Activated naive CD4-positive, alpha-beta T cell treated with anti-CD3 and anti-CD28 coated beads for 36 hours (primary cell): Measurements from ENCODE around the gene ZNF609. TPM values are rescaled to one million over a fixed set of nuclear protein-coding genes. Genes with fewer than 3 reads are reported as not detected.
A peak's percentile ranks its signal among the peaks of the same experiment; 100 is the strongest.

Experiments used
- CTCF ChIA-PET: fragments of 350-600 bp; sonication (Branson Sonifier 250); formaldehyde crosslinking; loops from one replicate; lab custom pipeline; 2021; ENCODE audit warnings: antibody characterized with exemption; lab: Charles Lee
- DNase-seq: peaks from one replicate; pipeline ENCODE4 v3.0.0-alpha.2; 2020
- H3K27ac Mint-ChIP-seq: one replicate; pipeline ENCODE4 v1.8.0; 2021; ENCODE audit warnings: mild to moderate bottlenecking, mixed read lengths
- H3K27me3 Mint-ChIP-seq: one replicate; pipeline ENCODE4 v1.8.0; 2021; ENCODE audit warnings: low read depth, mixed read lengths
- H3K36me3 Mint-ChIP-seq: one replicate; pipeline ENCODE4 v1.8.0; 2021; ENCODE audit warnings: low read depth, mixed read lengths
- H3K4me1 Mint-ChIP-seq: one replicate; pipeline ENCODE4 v1.8.0; 2021; ENCODE audit warnings: low read depth, mixed read lengths
- H3K4me3 Mint-ChIP-seq: one replicate; pipeline ENCODE4 v1.8.0; 2021; ENCODE audit warnings: mild to moderate bottlenecking, moderate library complexity, mixed read lengths
- H3K9me3 Mint-ChIP-seq: one replicate; pipeline ENCODE4 v1.8.0; 2021; ENCODE audit warnings: mixed read lengths
- intact Hi-C: fragments of 100-400 bp; cut with micrococcal nuclease; formaldehyde crosslinking; loops from one replicate; pipeline ENCODE4 v1.15.1; 2023
- total RNA-seq, 2 experiments: library from RNA; stranded (reverse); gene quantifications; one replicate each; pipeline ENCODE4 v1.2.3, GENCODE V29; 2021

The ZNF609 gene
- total RNA-seq, 2 experiments from 2014 or later: 39.5 to 40.4 TPM

- CTCF ChIA-PET: interaction anchor here (0.8 to 1.6 kb wide), 2 partner anchors 8 to 223 kb away, joined by 4 to 7 read pairs; no protein-coding TSS in a partner anchor
- Mint-ChIP-seq H3K9me3 (no peaks in the 10 kb centered on the region), H3K4me3 (no peak overlapping the region), H3K36me3 (no peaks in the 10 kb centered on the region), H3K27ac (peak overlapping the region; percentile 53), H3K4me1 (peaks cover 44% of the 10 kb centered on the region), H3K27me3 (no peaks in the 10 kb centered on the region)
- intact Hi-C loops: loop anchor here (2.0 to 5.0 kb wide), 4 partner anchors 16 to 488 kb away; partner anchors contain the start of gene PPIB
- no peak for DNase-seq
Observed at GRCh38 chr15:64650552-64650951, 190.2 kb downstream of the ZNF609 start.

DNA sequence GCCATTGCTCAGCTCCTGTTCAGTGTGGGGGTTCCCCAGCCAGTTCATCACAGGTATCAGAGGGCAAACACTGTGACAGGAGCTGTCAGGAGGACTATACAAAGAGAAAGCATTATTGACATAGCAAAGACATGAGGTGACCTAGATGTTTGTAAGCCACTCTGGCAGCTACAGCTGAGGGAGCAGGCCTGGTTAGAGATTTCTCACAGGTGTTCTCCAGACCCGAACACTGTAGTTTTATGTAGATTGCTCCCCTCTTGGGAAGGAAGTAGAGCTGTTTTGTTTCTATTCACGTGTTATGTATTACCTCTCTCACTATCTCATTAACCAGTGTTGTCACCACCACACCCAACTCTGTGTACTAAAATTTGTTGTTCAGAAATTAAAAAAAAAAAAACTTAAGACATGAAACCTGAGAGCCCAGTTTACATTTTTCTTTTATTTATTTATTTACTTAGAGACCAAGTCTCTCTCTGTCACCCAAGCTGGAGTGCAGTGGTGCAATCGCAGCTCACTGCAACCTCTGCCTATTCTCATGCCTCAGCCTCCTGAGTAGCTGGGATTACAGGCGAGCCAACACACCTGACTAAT, 191.3 kb downstream of the ZNF609 start:
- Mint-ChIP-seq H3K36me3 (no peaks in the 10 kb centered on the region), H3K27me3 (no peaks in the 10 kb centered on the region), H3K4me1 (peaks cover 44% of the 10 kb centered on the region), H3K4me3 (peak overlapping the region; percentile 7), H3K9me3 (no peaks in the 10 kb centered on the region), H3K27ac (peak overlapping the region; percentile 78)
- intact Hi-C loops: loop anchor here (1.0 to 5.0 kb wide), 9 partner anchors 17 to 489 kb away; partner anchors contain the start of genes PPIB and TRIP4
- CTCF ChIA-PET: interaction anchor here (0.5 to 1.6 kb wide), 12 partner anchors 10 to 1165 kb away, joined by 3 to 7 read pairs (median 3); no protein-coding TSS in a partner anchor
- DNase-seq: peak; percentile 72

DNA sequence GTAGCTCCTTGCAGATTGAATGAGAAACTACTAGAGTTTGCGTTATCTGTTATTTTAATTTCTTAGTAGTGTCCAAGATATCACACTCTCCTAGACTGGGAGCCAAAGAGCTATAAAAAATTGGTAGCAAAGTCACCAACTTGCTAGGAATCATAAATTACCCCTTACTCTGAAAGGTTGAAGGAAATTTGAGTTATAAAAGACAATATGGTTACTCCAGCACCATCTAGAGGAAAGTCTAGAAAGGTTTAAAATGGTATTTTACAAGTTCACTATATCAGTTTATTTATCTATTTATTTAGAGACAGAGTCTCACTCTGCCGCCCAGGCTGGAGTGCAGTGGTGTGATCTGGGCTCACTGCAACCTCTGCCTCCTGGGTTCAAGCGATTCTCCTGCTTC, 193.4 kb downstream of the ZNF609 start:
- Mint-ChIP-seq H3K4me1 (peaks cover 36% of the 10 kb centered on the region), H3K4me3 (no peak overlapping the region), H3K9me3 (no peaks in the 10 kb centered on the region), H3K27me3 (no peaks in the 10 kb centered on the region), H3K27ac (no peak overlapping the region), H3K36me3 (peaks cover 2% of the 10 kb centered on the region)
- DNase-seq: no peak
- intact Hi-C loops: loop anchor here (2.0 to 5.0 kb wide), 3 partner anchors 121 to 446 kb away; no protein-coding TSS in a partner anchor
- CTCF ChIA-PET: interaction anchor here (0.5 to 2.0 kb wide), 24 partner anchors 9 to 505 kb away, joined by 3 to 13 read pairs (median 3); partner anchors contain the start of genes PCLAF and TRIP4

DNA sequence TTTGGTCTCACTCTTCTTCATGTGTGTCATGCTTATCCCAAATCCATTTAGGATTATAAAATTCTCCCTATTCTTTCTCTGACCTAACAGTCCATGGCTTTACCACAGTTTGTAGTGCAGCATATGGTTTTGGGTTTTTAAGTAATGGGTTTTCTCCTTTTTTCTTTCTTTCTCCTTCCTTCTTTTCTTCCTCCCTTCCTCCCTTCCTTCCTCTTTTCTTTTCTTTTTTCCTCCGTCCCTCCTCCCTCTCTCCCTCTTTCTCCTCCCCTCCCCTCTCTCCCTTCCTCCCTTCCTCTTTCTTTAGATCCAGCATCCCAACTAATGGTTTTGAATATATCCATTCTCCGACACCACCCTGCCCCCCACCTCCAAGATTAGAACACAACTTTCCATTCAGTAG, 196.1 kb downstream of the ZNF609 start:
- Mint-ChIP-seq H3K36me3 (peaks cover 2% of the 10 kb centered on the region), H3K27me3 (no peaks in the 10 kb centered on the region), H3K27ac (no peak overlapping the region), H3K4me1 (peaks cover 21% of the 10 kb centered on the region), H3K9me3 (no peaks in the 10 kb centered on the region), H3K4me3 (no peak overlapping the region)
- no peak for DNase-seq
- CTCF ChIA-PET: interaction anchor here (0.9 to 1.0 kb wide), 2 partner anchors 10 to 229 kb away, joined by 3 to 4 read pairs; no protein-coding TSS in a partner anchor
- intact Hi-C loops: no loop called here

GRCh38 chr15:64665179-64665578, 204.8 kb downstream of the ZNF609 start:
- intact Hi-C loops: no loop called here
- Mint-ChIP-seq H3K27ac (no peak overlapping the region), H3K9me3 (no peaks in the 10 kb centered on the region), H3K4me3 (no peak overlapping the region), H3K27me3 (no peaks in the 10 kb centered on the region), H3K36me3 (peaks cover 3% of the 10 kb centered on the region), H3K4me1 (peaks cover 11% of the 10 kb centered on the region)
- CTCF ChIA-PET: interaction anchor here (1.3 kb wide), 1 partner anchor 14 kb away, joined by 3 read pairs; no protein-coding TSS in a partner anchor
- no peak for DNase-seq

GRCh38 chr15:64667736-64668161, 207.4 kb downstream of the ZNF609 start:
- no peak overlapping the region for H3K4me3 Mint-ChIP-seq
- no peaks in the 10 kb centered on the region for H3K27me3 Mint-ChIP-seq
- CTCF ChIA-PET: no interaction called here
- peaks cover 3% of the 10 kb centered on the region for H3K36me3 Mint-ChIP-seq
- no peaks in the 10 kb centered on the region for H3K9me3 Mint-ChIP-seq
- peaks cover 9% of the 10 kb centered on the region for H3K4me1 Mint-ChIP-seq
- intact Hi-C loops: no loop called here
- no peak overlapping the region for H3K27ac Mint-ChIP-seq
- DNase-seq: no peak

DNA sequence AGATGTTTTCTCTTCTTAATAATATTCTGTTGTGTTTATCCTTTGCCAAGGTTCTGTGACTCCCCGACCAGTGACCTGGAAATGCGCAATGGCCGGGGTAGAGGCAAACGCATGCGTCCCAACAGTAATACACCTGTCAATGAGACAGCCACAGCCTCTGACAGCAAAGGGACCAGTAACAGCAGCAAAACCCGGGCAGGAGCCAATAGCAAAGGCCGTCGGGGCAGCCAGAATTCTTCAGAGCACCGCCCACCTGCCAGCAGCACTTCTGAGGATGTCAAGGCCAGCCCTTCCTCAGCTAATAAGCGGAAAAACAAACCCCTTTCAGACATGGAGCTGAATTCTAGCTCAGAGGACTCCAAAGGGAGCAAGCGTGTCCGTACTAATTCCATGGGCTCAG, 213.5 kb downstream of the ZNF609 start:
- Mint-ChIP-seq H3K9me3 (no peaks in the 10 kb centered on the region), H3K4me3 (no peak overlapping the region), H3K27ac (no peak overlapping the region), H3K36me3 (peaks cover 13% of the 10 kb centered on the region), H3K4me1 (peaks cover 4% of the 10 kb centered on the region), H3K27me3 (no peaks in the 10 kb centered on the region)
- intact Hi-C loops: no loop called here
- DNase-seq: no peak
- CTCF ChIA-PET: interaction anchor here (0.6 to 2.5 kb wide), 4 partner anchors 13 to 245 kb away, joined by 3 to 9 read pairs (median 6); no protein-coding TSS in a partner anchor

- H3K4me3 Mint-ChIP-seq: no peak overlapping the region
- DNase-seq: no peak
- H3K27me3 Mint-ChIP-seq: no peaks in the 10 kb centered on the region
- H3K36me3 Mint-ChIP-seq: peaks cover 28% of the 10 kb centered on the region
- peaks cover 3% of the 10 kb centered on the region for H3K4me1 Mint-ChIP-seq
- intact Hi-C loops: no loop called here
- H3K9me3 Mint-ChIP-seq: no peaks in the 10 kb centered on the region
- peak overlapping the region; percentile 34 for H3K27ac Mint-ChIP-seq
- CTCF ChIA-PET: interaction anchor here (14.1 kb wide), 1 partner anchor 53 kb away, joined by 205 read pairs; no protein-coding TSS in a partner anchor
Observed at GRCh38 chr15:64678126-64678819, 217.9 kb downstream of the ZNF609 start.

DNA sequence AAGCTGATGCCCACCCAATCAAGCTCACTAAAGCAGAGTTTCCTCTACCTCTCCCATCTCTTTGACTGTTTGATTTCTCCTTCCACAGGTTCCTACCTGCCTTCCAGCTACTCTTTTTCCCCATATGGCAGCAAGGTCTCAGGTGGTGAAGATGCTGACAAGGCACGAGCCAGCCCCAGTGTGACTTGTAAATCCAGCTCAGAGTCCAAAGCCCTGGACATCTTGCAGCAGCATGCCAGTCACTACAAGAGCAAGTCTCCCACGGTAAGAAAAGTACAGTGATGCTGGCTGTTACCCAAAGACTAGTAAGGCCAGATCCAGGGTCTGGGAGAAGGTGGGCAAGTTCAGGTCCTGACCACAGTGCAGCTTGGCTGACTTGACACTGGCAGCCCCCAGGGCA, 219.7 kb downstream of the ZNF609 start:
- H3K36me3 Mint-ChIP-seq: peaks cover 26% of the 10 kb centered on the region

DNA sequence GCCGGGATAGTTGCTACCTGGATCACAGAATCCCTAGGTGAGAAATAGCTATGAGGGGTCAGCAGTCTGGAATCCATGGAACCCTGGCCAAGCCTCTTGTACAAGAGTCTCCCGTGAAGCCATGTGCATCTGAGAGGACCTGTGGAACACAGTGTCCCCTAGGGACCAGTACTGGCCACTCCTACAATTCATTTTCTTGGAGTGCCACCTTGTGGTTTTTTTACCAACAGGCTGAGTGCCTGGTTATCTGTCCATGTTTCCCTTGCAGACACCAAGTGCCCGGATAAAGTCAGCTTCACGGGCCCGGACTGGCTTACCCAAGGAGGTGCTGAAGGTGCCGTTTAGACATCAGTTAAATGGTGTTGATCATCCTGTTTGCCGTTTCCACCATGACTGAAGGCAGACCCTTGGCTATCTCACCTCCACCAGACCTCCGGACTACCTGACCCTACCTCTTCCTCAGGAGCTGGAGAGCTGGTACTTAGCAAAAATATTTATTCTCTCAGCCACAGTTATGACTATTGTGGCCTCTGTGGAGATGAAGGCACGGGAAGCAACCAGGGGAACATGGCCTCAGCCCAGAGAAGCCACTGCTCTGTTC, 221.1 kb downstream of the ZNF609 start:
- H3K9me3 Mint-ChIP-seq: no peaks in the 10 kb centered on the region
- H3K4me1 Mint-ChIP-seq: peaks cover 2% of the 10 kb centered on the region
- peak; percentile 38 for DNase-seq
- CTCF ChIA-PET: interaction anchor here (0.6 to 14.1 kb wide), 6 partner anchors 9 to 554 kb away, joined by 3 to 205 read pairs (median 4); no protein-coding TSS in a partner anchor
- H3K27me3 Mint-ChIP-seq: no peaks in the 10 kb centered on the region
- peaks cover 25% of the 10 kb centered on the region for H3K36me3 Mint-ChIP-seq
- no peak overlapping the region for H3K27ac Mint-ChIP-seq
- intact Hi-C loops: loop anchor here (1.0 kb wide), 1 partner anchor 254 kb away; no protein-coding TSS in a partner anchor
- no peak overlapping the region for H3K4me3 Mint-ChIP-seq

More for the DNA sequence above, 219.7 kb downstream of the ZNF609 start:
- CTCF ChIA-PET: interaction anchor here (0.6 to 14.1 kb wide), 4 partner anchors 11 to 220 kb away, joined by 3 to 205 read pairs (median 4); partner anchors contain the start of gene ZNF609
- H3K27ac Mint-ChIP-seq: no peak overlapping the region
- H3K4me3 Mint-ChIP-seq: no peak overlapping the region
- no peaks in the 10 kb centered on the region for H3K4me1 Mint-ChIP-seq
- H3K27me3 Mint-ChIP-seq: no peaks in the 10 kb centered on the region
- DNase-seq: no peak
- intact Hi-C loops: no loop called here
- H3K9me3 Mint-ChIP-seq: no peaks in the 10 kb centered on the region

GRCh38 chr15:64682255-64682654, 221.9 kb downstream of the ZNF609 start:
- Mint-ChIP-seq H3K9me3 (no peaks in the 10 kb centered on the region), H3K36me3 (peaks cover 25% of the 10 kb centered on the region), H3K4me3 (no peak overlapping the region), H3K27ac (peak overlapping the region; percentile 77), H3K4me1 (peaks cover 2% of the 10 kb centered on the region), H3K27me3 (no peaks in the 10 kb centered on the region)
- CTCF ChIA-PET: interaction anchor here (0.6 to 14.1 kb wide), 5 partner anchors 9 to 555 kb away, joined by 3 to 205 read pairs (median 4); no protein-coding TSS in a partner anchor
- intact Hi-C loops: no loop called here
- no peak for DNase-seq
